Activated CD8-positive, alpha-beta T cell treated with anti-CD3 and anti-CD28 coated beads for 36 hours (primary cell): ENCODE results near the gene FBXL20. TPM values are rescaled to one million over a fixed set of nuclear protein-coding genes. Genes with fewer than 3 reads are reported as not detected.

Experiments
- ATAC-seq: fragments of 200-7000 bp; cut with Tn5 transposase; one replicate; pipeline ENCODE4 v1.10.0; 2021; ENCODE audit warnings: mild to moderate bottlenecking, moderate library complexity
- CTCF ChIA-PET: fragments of 350-600 bp; sonication (Branson Sonifier 250); formaldehyde crosslinking; loops from one replicate; lab custom pipeline; 2021; ENCODE audit warnings: antibody characterized with exemption; lab: Charles Lee
- POLR2A ChIA-PET: fragments of 350-600 bp; sonication (Branson Sonifier 250); formaldehyde crosslinking; loops from one replicate; lab custom pipeline; 2021; ENCODE audit warnings: antibody characterized with exemption; lab: Charles Lee
- DNase-seq: peaks from one replicate; pipeline ENCODE4 v3.0.0-alpha.2; 2020
- H3K27ac Mint-ChIP-seq: one replicate; pipeline ENCODE4 v1.8.0; 2021; ENCODE audit warnings: mild to moderate bottlenecking, mixed read lengths
- H3K27me3 Mint-ChIP-seq: one replicate; pipeline ENCODE4 v1.8.0; 2021; ENCODE audit warnings: mixed read lengths
- H3K36me3 Mint-ChIP-seq: one replicate; pipeline ENCODE4 v1.8.0; 2021; ENCODE audit warnings: low read depth, mixed read lengths
- H3K4me1 Mint-ChIP-seq: one replicate; pipeline ENCODE4 v1.8.0; 2021; ENCODE audit warnings: low read depth, mixed read lengths
- H3K4me3 Mint-ChIP-seq: one replicate; pipeline ENCODE4 v1.8.0; 2021; ENCODE audit warnings: mild to moderate bottlenecking, moderate library complexity, mixed read lengths
- H3K9me3 Mint-ChIP-seq: one replicate; pipeline ENCODE4 v1.8.0; 2021; ENCODE audit warnings: mixed read lengths
- CTCF ChIP-seq: fragments of 200-600 bp; IDR thresholded peaks from one replicate; pipeline ENCODE4 v1.8.0; 2022; ENCODE audit warnings: antibody characterized with exemption, mild to moderate bottlenecking
- intact Hi-C: fragments of 100-400 bp; cut with micrococcal nuclease; formaldehyde crosslinking; loops from one replicate; pipeline ENCODE4 v1.10.0; 2022
- total RNA-seq, 2 experiments: library from RNA; stranded (reverse); gene quantifications; one replicate each; pipeline ENCODE4 v1.2.3, GENCODE V29; 2021

FBXL20 gene
- total RNA-seq, 2 experiments from 2014 or later = 17.7 to 19.1 TPM

GRCh38 chr17:39244016-39244599, 157.3 kb downstream of the FBXL20 start:
- no peak overlapping the region for H3K27ac Mint-ChIP-seq
- ATAC-seq = no peak
- DNase-seq = peak; percentile 32
- ChIA-PET CTCF (interaction anchor here (0.7 to 10.7 kb wide), 48 partner anchors 7 to 480 kb away, joined by 3 to 194 read pairs (median 4); partner anchors contain the start of genes ARL5C, FBXL20, PLXDC1 and RPL19), POLR2A (interaction anchor here (1.0 to 3.0 kb wide), 9 partner anchors 8 to 217 kb away, joined by 3 to 29 read pairs (median 3); partner anchors contain the start of genes CDK12 and RPL19)
- H3K36me3 Mint-ChIP-seq = no peaks in the 10 kb centered on the region
- no peak for TF ChIP-seq CTCF
- intact Hi-C loops = loop anchor here (2.0 kb wide), 1 partner anchor 37 kb away; no protein-coding TSS in a partner anchor
- peaks cover 21% of the 10 kb centered on the region for H3K4me1 Mint-ChIP-seq
- no peaks in the 10 kb centered on the region for H3K27me3 Mint-ChIP-seq
- H3K4me3 Mint-ChIP-seq = no peak overlapping the region
- no peaks in the 10 kb centered on the region for H3K9me3 Mint-ChIP-seq

- POLR2A ChIA-PET = no interaction called here
- H3K4me3 Mint-ChIP-seq = no peak overlapping the region
- no peak for ATAC-seq
- no peak for TF ChIP-seq CTCF
- no peaks in the 10 kb centered on the region for H3K9me3 Mint-ChIP-seq
- H3K27ac Mint-ChIP-seq = no peak overlapping the region
- intact Hi-C loops = no loop called here
- no peaks in the 10 kb centered on the region for H3K36me3 Mint-ChIP-seq
- peaks cover 28% of the 10 kb centered on the region for H3K4me1 Mint-ChIP-seq
- DNase-seq = no peak
- CTCF ChIA-PET = interaction anchor here (1.3 to 7.4 kb wide), 7 partner anchors 6 to 79 kb away, joined by 4 to 105 read pairs (median 14); no protein-coding TSS in a partner anchor
- H3K27me3 Mint-ChIP-seq = no peaks in the 10 kb centered on the region
These were observed 158.3 kb downstream of the FBXL20 start for GRCh38 chr17:39243155-39243554.

GRCh38 chr17:39240631-39241030, 160.8 kb downstream of the FBXL20 start:
- POLR2A ChIA-PET = interaction anchor here (0.5 kb wide), 1 partner anchor 29 kb away, joined by 3 read pairs; no protein-coding TSS in a partner anchor
- peaks cover 36% of the 10 kb centered on the region for H3K4me1 Mint-ChIP-seq
- intact Hi-C loops = no loop called here

GRCh38 chr17:39239640-39240314, 161.6 kb downstream of the FBXL20 start:
- intact Hi-C loops = no loop called here
- H3K27ac Mint-ChIP-seq = no peak overlapping the region
- CTCF ChIA-PET = interaction anchor here (0.6 to 10.9 kb wide), 9 partner anchors 7 to 181 kb away, joined by 3 to 516 read pairs (median 7); partner anchors contain the start of genes PLXDC1 and RPL19
- ATAC-seq = peak; percentile 61
- peak; percentile 82 for TF ChIP-seq CTCF
- no peaks in the 10 kb centered on the region for H3K36me3 Mint-ChIP-seq
- DNase-seq = peak; percentile 86
- H3K9me3 Mint-ChIP-seq = no peaks in the 10 kb centered on the region
- POLR2A ChIA-PET = interaction anchor here (1.8 to 5.7 kb wide), 2 partner anchors 31 to 34 kb away, joined by 7 to 39 read pairs; no protein-coding TSS in a partner anchor
- H3K4me1 Mint-ChIP-seq = peaks cover 36% of the 10 kb centered on the region
- H3K27me3 Mint-ChIP-seq = no peaks in the 10 kb centered on the region
- no peak overlapping the region for H3K4me3 Mint-ChIP-seq

More at GRCh38 chr17:39240631-39241030, 160.8 kb downstream of the FBXL20 start:
- CTCF ChIA-PET = interaction anchor here (2.6 to 6.3 kb wide), 4 partner anchors 6 to 66 kb away, joined by 14 to 105 read pairs (median 26); no protein-coding TSS in a partner anchor
- Mint-ChIP-seq H3K27ac (no peak overlapping the region), H3K36me3 (no peaks in the 10 kb centered on the region), H3K4me3 (no peak overlapping the region), H3K9me3 (no peaks in the 10 kb centered on the region), H3K27me3 (no peaks in the 10 kb centered on the region)
- no peak for DNase-seq
- no peak for TF ChIP-seq CTCF
- ATAC-seq = no peak
